ENCODE results near the gene POM121L2. TPM values are rescaled to one million over a fixed set of nuclear protein-coding genes. Genes with fewer than 3 reads are reported as not detected.

The POM121L2 gene
- total RNA-seq, 4 donors from 2014 or later = not detected

DNA sequence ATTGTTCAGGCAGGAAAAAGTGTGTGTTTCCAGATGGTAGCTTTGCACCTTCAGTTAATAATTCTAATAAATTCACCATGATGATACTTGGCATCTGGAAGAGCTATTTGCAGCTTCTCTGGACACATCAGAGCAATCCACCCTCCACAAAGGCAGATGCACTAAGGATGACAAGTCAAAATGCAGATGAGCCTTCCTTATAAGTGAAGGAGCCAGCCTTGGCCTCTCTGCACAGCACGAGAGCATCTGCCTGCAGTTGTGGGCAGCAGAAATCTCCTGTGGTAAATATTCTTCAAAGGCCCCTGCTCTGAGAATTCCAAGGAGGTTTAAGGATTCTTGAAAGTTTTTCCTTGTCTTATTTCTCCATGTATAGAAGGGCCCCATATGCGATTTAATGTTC lies 6.9 kb upstream of the POM121L2 start:
- Histone ChIP-seq H3K27ac (no peak overlapping the region), H3K9me3 (no peaks in the 10 kb centered on the region), H3K4me1 (no peaks in the 10 kb centered on the region), H3K4me3 (no peak overlapping the region), H3K36me3 (no peaks in the 10 kb centered on the region), H3K27me3 (no peaks in the 10 kb centered on the region)
- no peak for TF ChIP-seq POLR2A (IDR thresholded peaks at IDR 0.05)
- TF ChIP-seq, protein P1, sequence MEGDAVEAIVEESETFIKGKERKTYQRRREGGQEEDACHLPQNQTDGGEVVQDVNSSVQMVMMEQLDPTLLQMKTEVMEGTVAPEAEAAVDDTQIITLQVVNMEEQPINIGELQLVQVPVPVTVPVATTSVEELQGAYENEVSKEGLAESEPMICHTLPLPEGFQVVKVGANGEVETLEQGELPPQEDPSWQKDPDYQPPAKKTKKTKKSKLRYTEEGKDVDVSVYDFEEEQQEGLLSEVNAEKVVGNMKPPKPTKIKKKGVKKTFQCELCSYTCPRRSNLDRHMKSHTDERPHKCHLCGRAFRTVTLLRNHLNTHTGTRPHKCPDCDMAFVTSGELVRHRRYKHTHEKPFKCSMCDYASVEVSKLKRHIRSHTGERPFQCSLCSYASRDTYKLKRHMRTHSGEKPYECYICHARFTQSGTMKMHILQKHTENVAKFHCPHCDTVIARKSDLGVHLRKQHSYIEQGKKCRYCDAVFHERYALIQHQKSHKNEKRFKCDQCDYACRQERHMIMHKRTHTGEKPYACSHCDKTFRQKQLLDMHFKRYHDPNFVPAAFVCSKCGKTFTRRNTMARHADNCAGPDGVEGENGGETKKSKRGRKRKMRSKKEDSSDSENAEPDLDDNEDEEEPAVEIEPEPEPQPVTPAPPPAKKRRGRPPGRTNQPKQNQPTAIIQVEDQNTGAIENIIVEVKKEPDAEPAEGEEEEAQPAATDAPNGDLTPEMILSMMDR (IDR thresholded peaks at IDR 0.05) = no peak
- no peak for DNase-seq

DNA sequence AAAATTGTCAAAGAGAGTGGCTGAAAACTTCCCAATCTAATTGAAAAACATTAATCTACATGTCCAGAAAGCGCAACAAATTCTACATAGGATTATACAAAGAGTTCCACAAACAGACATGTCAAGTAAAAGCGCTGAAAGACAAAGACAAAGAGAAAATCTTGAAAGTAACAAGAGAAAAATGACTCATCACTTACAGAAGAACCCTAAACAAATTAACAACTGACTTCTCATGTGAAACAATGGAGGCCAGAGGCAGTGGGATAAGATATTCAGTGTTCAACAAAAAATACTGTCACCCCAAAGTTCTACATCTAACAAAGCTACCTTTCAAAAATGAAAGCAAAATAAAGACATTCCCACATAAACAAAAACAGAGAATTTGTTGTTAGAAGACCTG lies 2.0 kb upstream of the POM121L2 start:
- no peaks in the 10 kb centered on the region for H3K27me3 ChIP-seq

DNA sequence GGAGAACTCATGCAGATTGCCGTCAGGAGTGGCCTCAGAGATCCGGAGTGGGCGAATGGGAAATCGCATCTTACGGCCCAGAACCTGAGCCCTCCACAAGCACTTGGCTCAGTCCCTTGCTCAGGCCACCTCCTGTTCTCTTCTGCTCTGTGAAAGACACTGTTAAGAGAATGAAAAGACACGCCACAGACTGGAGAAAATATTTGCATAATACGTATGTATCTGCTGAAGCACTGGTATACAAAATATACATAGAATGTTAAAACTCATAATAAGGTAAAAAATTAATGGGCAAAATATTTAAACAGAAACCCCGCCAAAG lies 838 bp upstream of the POM121L2 start:
- DNase-seq = no peak
- Histone ChIP-seq H3K9me3 (no peaks in the 10 kb centered on the region), H3K27me3 (no peaks in the 10 kb centered on the region), H3K4me1 (peaks cover 0 to 11% (median 6%) of the 10 kb centered on the region in 4 donors), H3K36me3 (no peaks in the 10 kb centered on the region), H3K27ac (no peak overlapping the region), H3K4me3 (peak overlapping the region in 3 of 4 donors; percentile 35 to 70 (median 68))
- TF ChIP-seq, protein P1 (IDR thresholded peaks at IDR 0.05) = no peak
- TF ChIP-seq POLR2A (IDR thresholded peaks at IDR 0.05) = no peak

More for the DNA sequence above, 2.0 kb upstream of the POM121L2 start:
- H3K9me3 ChIP-seq = no peaks in the 10 kb centered on the region
- no peak overlapping the region for H3K27ac ChIP-seq
- no peak overlapping the region for H3K4me3 ChIP-seq
- DNase-seq = no peak
- no peaks in the 10 kb centered on the region for H3K36me3 ChIP-seq
- H3K4me1 ChIP-seq = peaks cover 0 to 11% (median 6%) of the 10 kb centered on the region in 4 donors
- no peak for TF ChIP-seq POLR2A (IDR thresholded peaks at IDR 0.05)
- TF ChIP-seq, protein P1 (IDR thresholded peaks at IDR 0.05) = no peak

DNA sequence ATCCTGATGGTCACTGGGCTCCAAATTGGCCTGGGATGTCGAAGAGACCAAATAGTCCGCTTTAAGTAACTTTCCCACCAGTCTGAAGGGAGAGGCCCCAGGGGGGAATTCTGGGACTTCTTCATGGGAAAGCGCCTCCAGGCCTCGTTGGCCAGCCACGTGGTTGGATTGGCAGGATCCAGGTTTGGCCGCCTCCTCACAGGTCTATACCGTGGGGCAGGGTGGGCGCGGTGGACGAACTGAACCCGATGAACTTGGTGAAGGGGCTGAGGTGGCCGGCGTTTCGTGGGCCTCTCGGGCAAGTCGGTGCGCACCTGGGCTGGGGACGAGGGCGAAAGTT lies 297 bp downstream of the POM121L2 start:
- DNase-seq = no peak
- TF ChIP-seq, protein P1 (IDR thresholded peaks at IDR 0.05) = no peak
- TF ChIP-seq POLR2A (IDR thresholded peaks at IDR 0.05) = no peak
- H3K27ac ChIP-seq = no peak overlapping the region
- no peaks in the 10 kb centered on the region for H3K9me3 ChIP-seq
- peak overlapping the region in 3 of 4 donors; percentile 35 to 70 (median 68) for H3K4me3 ChIP-seq
- H3K4me1 ChIP-seq = peaks cover 0 to 11% (median 6%) of the 10 kb centered on the region in 4 donors
- H3K36me3 ChIP-seq = no peaks in the 10 kb centered on the region
- H3K27me3 ChIP-seq = no peaks in the 10 kb centered on the region

DNA sequence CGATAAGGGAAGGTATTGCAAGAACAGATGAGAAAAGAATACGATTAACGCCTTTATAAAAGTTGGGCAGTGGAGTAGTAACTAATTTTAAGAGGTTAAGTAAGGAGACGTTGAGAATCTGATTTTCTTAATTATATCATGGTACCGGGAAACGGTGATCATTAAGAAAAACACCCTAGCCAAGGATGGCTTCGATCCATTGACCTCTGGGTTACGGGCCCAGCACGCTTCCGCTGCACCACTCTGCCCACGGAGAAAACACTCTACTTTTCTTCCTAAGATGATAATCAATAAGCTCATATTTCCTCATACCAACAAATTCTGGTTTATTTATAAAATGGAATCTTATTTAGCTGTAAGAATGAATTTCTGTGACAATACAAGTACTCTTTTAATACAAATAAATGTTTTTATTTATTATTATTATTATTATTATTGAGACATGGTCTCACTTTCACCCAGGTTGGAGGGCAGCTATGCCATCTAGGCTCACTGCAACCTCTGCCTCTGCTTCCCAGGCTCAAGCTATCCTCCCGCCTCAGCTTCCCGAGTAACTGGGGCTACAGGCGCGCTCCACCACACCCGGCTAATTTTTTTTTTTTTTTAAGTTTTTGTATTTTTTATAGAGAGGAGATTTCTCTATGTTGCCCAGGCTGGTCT lies 8.3 kb downstream of the POM121L2 start:
- no peaks in the 10 kb centered on the region for H3K9me3 ChIP-seq
- no peak overlapping the region for H3K4me3 ChIP-seq
- H3K27me3 ChIP-seq = no peaks in the 10 kb centered on the region
- H3K27ac ChIP-seq = no peak overlapping the region
- no peaks in the 10 kb centered on the region for H3K36me3 ChIP-seq
- DNase-seq = no peak
- H3K4me1 ChIP-seq = no peaks in the 10 kb centered on the region
- TF ChIP-seq, protein P1 (IDR thresholded peaks at IDR 0.05) = no peak
- no peak for TF ChIP-seq POLR2A (IDR thresholded peaks at IDR 0.05)
